Ovary (tissue), 3 donors: ENCODE results near the gene ZNF839.

Experiments
- POLR2A ChIP-seq: fragments of 450-650 bp; IDR thresholded peaks from one replicate; pipeline ENCODE4 v1.6.1; 2017; ENCODE audit warnings: antibody characterized with exemption, mild to moderate bottlenecking, moderate library complexity
- TF ChIP-seq, protein P1 (sequence below), 3 donors: fragments of 450-650 bp in 2 of 3; fragments of 200-600 bp in 1 of 3; IDR thresholded peaks; one replicate each; pipeline versions ENCODE4 v1.5.1 to v1.8.0; 2016 to 2022; ENCODE audit warnings: antibody characterized with exemption in 3 of 3, mild to moderate bottlenecking in 1 of 3
- donor health status: DM: no; HTN: no; CAD: no.

- TF ChIP-seq, protein P1, sequence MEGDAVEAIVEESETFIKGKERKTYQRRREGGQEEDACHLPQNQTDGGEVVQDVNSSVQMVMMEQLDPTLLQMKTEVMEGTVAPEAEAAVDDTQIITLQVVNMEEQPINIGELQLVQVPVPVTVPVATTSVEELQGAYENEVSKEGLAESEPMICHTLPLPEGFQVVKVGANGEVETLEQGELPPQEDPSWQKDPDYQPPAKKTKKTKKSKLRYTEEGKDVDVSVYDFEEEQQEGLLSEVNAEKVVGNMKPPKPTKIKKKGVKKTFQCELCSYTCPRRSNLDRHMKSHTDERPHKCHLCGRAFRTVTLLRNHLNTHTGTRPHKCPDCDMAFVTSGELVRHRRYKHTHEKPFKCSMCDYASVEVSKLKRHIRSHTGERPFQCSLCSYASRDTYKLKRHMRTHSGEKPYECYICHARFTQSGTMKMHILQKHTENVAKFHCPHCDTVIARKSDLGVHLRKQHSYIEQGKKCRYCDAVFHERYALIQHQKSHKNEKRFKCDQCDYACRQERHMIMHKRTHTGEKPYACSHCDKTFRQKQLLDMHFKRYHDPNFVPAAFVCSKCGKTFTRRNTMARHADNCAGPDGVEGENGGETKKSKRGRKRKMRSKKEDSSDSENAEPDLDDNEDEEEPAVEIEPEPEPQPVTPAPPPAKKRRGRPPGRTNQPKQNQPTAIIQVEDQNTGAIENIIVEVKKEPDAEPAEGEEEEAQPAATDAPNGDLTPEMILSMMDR (IDR thresholded peaks at IDR 0.05): no peak
- no peak for TF ChIP-seq POLR2A
Observed at GRCh38 chr14:102278631-102278935, 41.0 kb upstream of the ZNF839 start.
